MV-4-11 (cell line): Measurements from ENCODE around the gene BRIP1.
"Not testable (repeated sequence)": the region's sequence is repeated elsewhere in the genome, so short reads cannot be mapped to it uniquely, and the experiment has no call there.

Experiments used
- DNase-seq: peaks from one replicate; lab custom pipeline; 2025; lab: John Stamatoyannopoulos, UW

Gene BRIP1

DNA sequence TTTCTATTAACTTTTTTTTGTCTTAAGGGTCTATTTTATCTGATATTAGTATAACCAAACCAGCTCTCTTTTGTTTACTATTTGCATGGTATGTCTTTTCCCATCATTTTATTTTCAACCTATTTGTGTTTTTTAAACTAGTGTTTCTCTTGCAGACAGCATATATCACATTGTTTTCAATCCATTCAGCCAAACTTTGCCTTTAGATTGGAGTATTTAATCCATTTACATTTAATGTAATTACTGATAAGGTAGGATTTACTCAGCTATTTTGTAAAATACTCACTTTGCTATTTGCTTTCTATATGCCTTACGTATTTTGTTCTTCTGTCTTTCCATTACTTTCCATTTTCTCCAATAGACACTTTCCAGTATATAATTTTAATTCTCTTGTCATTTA, 164.3 kb downstream of the BRIP1 start:
- DNase-seq: no peak

- no peak for DNase-seq
These were observed 165.1 kb downstream of the BRIP1 start for GRCh38 chr17:61698244-61698643.

DNA sequence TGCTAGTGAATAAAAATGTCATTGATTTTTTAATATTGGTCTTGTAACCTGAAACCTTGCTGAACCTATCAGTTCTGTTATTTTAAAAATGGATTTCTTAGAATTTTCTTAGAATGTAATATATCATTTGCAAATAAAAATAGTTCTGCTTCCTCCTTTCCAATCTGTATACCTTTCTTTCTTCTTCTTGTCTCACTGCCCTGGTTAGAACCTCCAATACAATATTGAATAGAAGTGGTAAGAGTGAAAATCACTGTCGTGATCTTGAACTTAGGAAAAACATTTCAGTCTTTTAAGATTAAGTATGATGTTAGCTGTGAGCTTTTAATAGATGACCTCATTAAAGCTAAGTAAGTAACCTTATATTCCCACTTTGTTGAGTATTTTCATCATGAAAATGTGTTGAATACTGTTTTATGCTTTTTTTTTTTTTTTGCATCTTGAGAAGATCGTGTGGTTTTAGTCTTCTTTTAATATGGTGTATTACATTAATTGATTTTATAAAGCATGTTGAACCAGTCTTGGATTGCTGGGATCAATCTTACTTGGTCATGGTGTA, 167.5 kb downstream of the BRIP1 start:
- no peak for DNase-seq

- no peak for DNase-seq
These were observed 169.2 kb downstream of the BRIP1 start for GRCh38 chr17:61694095-61694494.

- no peak for DNase-seq
These were observed 173.6 kb downstream of the BRIP1 start for GRCh38 chr17:61689610-61690180.

GRCh38 chr17:61687769-61688168, 175.6 kb downstream of the BRIP1 start:
- DNase-seq: no peak

- no peak for DNase-seq
These were observed 177.2 kb downstream of the BRIP1 start for GRCh38 chr17:61686113-61686512.

- DNase-seq: no peak
These were observed 178.5 kb downstream of the BRIP1 start for GRCh38 chr17:61684818-61685217.

- no peak for DNase-seq
These were observed 179.2 kb downstream of the BRIP1 start for GRCh38 chr17:61684172-61684571.

DNA sequence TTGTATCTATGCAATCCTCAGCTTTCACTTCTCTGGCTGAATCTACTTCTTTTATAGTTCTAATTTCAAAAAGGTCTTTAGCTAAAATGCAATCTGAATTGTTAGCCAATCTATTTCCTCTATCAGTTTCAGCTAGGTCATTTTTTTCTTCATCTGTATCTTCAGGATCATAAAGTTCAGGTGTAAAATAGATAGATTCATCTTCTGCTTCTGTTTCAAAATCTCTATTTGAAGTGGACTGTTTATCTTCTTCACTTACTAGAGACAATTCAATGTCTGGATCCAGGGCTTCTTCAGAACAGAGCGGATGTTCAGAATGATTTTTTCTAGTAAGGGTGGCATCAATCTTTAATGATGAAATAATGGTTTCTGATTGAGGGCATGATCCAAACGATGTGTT, 179.9 kb downstream of the BRIP1 start:
- DNase-seq: no peak

GRCh38 chr17:61680921-61681320, 182.4 kb downstream of the BRIP1 start:
- no peak for DNase-seq

GRCh38 chr17:61678339-61678738, 185.0 kb downstream of the BRIP1 start:
- DNase-seq: no peak

DNA sequence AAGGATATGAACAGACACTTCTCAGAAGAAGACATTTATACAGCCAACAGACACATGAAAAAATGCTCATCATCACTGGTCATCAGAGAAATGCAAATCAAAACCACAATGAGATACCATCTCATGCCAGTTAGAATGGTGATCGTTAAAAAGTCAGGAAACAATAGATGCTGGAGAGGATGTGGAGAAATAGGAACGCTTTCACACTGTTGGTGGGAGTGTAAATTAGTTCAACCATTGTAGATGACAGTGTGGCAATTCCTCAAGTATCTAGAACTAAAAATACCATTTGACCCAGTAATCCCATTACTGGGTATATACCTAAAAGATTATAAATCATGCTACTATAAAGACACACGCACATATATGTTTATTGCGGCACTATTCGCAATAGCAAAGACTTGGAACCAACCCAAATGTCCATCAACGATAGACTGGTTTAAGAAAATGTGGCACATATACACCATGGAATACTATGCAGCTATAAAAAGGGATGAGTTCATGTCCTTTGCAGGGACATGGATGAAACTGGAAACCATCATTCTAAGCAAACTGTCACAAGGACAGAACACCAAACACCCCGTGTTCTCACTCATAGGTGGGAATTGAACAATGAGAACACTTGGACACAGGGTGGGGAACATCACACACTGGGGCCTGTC, 186.0 kb downstream of the BRIP1 start:
- DNase-seq: not testable (repeated sequence)

GRCh38 chr17:61676522-61676921, 186.8 kb downstream of the BRIP1 start:
- not testable (repeated sequence) for DNase-seq

DNA sequence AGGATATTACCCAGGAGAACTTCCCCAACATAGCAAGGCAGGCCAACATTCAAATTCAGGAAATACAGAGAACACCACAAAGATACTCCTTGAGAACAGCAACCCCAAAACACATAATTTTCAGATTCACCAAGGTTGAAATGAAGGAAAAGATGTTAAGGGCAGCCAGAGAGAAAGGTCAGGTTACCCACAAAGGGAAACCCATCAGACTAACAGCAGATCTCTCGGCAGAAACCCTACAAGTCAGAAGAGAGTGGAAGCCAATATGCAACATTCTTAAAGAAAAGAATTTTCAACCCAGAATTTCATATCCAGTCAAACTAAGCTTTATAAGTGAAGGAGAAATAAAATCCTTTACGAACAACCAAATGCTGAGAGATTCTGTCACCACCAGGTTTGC, 188.7 kb downstream of the BRIP1 start:
- DNase-seq: not testable (repeated sequence)

DNA sequence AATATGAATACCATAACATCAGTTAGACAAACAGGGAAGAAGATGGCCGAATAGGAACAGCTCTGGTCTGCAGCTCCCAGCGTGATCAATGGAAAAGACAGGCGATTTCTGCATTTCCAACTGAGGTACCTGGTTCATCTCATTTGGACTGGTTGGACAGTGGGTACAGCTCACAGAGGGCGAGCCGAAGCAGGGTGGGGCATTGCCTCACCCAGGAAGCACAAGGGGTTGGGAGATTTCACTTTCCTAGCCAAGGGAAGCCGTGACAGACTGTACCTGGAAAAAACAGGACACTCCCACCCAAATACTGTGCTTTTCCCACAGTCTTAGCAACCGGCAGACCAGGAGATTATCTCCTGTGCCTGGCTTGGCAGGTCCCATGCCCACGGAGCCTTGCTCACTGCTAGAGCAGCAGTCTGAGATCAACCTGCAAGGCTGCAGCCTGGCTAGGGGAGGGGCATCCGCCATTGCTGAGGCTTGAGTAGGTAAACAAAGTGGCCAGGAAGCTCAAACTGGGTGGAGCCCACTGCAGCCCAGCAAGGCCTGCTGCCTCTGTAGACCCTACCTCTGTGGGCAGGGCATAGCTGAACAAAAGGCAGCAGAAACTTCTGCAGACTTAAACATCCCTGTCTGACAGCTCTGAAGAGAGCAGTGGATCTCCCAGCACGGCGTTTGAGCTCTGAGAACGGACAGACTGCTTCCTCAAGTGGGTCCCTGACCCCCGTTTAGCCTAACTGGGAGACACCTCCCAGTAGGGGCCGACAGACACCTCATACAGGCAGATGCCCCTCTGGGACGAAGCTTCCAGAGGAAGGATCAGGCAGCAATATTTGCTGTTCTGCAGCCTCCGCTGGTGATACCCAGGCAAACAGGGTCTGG, 190.1 kb downstream of the BRIP1 start:
- DNase-seq: not testable (repeated sequence)

- no peak for DNase-seq
These were observed 191.2 kb downstream of the BRIP1 start for GRCh38 chr17:61672140-61672539.

DNA sequence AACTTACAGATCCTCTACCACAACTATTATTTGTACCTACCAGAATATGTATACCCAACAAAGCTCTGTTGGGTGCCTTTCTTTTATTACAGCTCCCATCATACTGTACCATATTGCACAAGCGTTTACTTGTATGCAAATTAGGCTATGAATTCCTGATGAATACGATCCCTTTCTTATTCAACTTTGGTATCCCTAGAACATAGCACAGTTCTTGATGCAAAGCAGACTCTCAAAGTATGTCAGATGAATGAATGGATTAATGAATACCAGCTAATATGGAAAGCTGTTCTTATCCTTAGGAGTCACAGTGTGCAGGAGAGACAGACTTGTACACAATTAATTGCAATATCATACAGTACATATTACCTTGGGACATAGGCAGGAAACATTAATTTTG, 192.6 kb downstream of the BRIP1 start:
- no peak for DNase-seq

DNA sequence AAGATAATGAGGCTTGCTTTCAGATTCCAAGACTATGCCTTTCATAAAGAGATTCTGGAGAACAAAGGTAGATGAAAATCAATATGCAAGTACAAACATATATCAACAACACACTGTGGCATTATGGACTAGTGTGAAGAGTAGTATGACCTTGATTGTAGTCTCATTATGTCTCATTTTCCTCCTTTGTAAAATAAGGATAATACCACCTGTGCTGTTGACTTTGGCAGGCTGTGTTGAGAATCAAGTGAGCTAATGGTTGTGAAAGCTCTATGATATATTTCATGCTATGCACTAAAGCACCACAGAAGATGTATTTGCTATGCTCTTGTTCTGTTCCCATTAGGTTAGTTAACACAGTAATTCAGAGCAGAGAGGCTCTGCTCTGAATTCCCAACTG, 193.8 kb downstream of the BRIP1 start:
- DNase-seq: no peak

DNA sequence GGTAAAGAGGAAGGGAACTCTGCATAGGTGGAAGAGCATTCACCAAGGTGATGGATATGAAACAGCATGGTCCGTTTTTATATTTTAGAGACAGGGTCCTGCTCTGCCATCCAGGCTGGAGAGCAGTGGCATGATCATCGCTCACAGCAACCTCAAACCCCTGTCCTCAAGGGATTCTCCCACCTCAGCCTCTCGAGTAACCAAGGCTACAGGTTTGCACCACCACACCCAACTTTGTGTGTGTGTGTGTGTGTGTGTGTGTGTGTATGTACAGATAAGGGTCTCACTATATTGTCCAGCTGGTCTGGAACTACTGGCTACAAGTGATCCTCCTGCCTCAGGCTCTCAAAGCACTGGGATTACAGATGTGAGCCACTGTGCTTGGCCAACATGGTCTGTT, 194.8 kb downstream of the BRIP1 start:
- no peak for DNase-seq

- DNase-seq: not testable (repeated sequence)
These were observed 196.8 kb downstream of the BRIP1 start for GRCh38 chr17:61666406-61667088.

- no peak for DNase-seq
These were observed 200.0 kb downstream of the BRIP1 start for GRCh38 chr17:61663310-61663709.
